ELR (cell line): ENCODE data around the gene SPTBN4.
"Not testable (repeated sequence)": the region's sequence is repeated elsewhere in the genome, so short reads cannot be mapped to it uniquely, and the experiment has no call there.

Source experiments
- DNase-seq: peaks from one replicate; pipeline ENCODE4 v3.0.0-alpha.2; 2015; ENCODE audit warnings: low read depth

Gene SPTBN4

DNA sequence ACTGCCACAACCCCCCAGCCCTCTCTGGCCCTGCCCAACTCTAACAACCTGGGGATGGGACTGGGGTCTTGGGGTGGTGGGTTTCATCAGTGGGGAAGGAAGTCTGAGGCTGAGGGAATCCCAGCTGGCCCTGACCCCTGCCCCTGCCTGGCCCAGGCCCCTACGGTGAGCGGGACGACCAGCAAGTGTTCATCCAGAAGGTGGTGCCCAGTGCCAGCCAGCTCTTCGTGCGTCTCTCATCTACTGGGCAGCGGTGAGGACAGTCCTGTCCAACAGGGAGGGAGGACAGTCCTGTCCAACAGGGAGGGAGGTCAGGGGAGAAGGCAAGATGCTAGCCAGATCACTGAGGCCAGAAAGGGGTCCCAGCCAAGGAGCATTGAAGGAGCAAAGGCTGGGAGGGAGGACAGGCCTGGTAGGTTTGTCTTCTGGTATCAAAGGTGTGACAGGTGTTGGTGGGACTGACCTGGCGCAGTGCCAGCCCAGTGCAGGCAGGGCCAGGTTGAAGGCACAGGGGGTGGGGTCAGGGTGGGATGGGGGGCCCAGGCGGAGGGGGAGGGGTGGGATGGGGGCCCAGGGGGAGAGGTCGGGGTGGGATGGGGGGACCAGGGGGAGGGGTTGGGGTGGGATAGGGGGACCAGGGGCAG lies 122.2 kb downstream of the SPTBN4 start:
- DNase-seq, result no peak

DNA sequence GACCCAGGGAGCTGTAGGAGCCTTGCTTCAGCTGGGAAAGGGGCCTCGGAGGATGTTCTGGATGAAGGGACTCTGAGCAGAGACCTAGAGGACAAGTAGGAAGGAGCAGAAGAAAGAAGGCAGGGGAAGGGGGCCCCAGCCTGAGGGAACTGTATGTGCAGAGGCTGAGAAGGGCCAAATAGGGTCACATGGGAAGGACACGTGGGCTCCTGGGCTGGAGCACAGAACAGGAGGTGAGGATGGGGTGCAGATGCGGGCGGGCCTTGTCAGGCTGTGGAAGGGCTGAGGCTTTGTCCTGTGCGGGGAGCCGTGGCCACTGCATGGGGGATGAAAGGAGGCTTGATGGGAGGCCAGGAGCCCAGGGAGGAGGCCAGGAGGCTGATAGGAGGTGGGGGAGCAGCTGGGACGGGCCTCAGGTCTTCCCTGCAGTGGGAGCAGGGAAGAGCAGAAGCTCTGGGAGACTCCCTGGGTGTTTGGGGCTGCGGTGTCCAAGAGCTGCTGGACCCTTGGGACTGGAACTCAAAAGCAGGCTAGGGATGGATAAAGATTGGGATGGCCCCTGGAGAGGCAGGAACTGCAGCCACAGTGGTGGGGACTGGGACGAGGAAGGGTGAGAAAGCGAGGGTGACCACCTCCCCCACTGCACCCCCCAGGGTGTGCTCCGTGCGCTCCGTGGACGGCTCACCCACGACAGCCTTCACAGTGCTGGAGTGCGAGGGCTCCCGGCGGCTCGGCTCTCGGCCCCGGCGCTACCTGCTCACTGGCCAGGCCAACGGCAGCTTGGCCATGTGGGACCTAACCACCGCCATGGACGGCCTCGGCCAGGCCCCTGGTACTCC lies 123.0 kb downstream of the SPTBN4 start:
- DNase-seq, result no peak

DNA sequence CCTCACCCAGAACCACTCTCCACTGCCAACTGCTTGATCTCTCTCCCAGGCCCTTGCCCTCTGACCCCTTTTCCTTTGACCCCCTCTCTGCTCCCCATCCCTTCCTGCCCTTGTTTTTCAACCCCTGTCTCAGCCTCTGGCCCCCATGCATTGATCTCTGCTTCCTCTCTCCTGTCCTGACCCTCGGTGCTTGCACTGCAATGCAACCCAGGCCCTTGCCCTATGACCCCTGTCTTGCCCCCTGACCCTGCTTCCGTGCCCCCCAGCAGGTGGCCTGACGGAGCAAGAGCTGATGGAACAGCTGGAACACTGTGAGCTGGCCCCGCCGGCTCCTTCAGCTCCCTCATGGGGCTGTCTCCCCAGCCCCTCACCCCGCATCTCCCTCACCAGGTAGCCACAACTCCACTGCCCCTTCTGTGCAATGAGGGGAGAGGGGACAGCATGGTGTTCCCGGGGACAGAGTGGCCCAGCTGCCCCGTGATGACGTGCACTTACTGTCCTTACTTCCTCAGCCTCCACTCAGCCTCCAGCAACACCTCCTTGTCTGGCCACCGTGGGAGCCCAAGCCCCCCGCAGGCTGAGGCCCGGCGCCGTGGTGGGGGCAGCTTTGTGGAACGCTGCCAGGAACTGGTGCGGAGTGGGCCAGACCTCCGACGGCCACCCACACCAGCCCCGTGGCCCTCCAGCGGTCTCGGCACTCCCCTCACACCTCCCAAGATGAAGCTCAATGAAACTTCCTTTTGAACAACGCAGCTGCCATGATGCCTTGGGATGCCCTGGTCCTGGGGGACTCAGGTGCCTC lies 123.9 kb downstream of the SPTBN4 start:
- no peak for DNase-seq

DNA sequence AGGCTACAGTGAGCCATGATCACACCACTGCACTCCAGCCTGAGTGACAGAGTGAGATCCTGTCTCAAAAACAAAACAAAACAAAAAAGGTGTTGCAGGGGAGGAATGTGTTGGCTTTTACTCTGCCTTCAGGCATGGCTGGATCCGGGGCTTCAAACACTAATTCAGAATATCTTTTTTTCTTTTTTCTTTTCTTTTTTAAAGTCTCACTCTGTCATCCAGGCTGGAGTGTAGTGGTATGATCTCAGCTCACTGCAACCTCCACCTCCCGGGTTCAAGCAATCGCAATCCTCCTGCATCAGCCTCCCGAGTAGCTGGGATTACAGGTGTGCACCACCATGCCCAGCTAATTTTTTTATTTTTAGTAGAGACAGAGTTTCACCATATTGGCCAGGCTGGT lies 124.9 kb downstream of the SPTBN4 start:
- not testable (repeated sequence) for DNase-seq

DNA sequence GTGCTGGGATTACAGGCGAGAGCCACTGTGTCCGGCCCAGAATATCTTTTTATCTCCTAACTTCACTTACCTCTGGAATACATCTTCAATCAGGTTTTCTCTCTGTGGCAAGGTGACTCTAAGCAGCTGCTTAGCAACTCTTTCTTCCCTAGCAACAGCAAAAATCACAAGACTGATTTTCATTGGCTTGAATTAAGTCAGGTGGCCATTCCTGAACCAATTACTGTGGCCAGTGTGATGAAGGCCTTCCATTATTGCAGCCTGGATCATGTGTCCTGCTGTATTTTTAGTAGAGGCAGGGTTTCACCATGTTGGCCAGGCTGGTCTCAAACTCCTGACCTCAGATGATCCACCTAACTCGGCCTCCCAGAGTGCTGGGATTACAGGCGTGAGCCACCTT lies 125.4 kb downstream of the SPTBN4 start:
- peak; percentile 81 for DNase-seq

DNA sequence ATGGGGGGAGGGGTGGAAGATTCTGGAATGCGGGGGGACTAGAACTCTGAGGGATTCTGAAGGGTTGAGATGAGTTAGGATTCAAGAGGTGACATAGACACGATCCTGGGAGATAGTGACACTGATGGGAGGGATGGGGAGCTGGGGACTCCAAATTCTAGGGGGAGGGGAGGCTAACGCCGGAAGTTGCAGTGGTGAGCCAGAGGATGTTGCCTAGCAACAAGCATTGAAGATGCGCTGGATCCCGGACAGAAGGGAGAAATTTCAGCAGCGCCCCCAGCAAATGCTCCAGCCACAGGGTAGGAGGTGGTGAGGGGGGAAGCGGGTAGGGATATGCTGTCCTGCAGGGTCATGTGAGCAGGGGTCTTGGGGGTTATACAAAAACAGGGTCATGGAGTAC lies 127.5 kb downstream of the SPTBN4 start:
- DNase-seq, result peak; percentile 18

DNA sequence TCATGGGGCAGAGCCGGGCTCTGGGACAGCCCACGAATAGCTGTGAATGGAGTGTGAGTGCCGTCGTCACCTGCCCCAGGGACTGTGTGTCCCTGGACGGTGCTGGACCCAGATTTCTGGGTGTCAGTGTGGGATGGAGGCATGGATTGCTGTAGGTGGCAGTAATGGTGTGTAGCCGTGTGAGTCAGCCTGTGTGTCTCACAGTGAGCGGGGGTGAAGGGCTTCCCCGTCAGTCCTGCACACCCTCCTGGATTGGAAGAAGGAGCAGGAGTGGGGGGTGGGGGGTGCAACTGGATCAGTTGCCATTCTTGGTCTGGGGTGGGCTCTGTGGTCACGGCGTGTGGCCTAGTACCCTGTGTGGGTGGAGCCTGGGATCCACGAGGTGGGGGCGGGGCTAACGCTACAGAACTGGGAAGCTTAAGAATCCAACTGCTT lies 127.9 kb downstream of the SPTBN4 start:
- peak; percentile 78 for DNase-seq

DNA sequence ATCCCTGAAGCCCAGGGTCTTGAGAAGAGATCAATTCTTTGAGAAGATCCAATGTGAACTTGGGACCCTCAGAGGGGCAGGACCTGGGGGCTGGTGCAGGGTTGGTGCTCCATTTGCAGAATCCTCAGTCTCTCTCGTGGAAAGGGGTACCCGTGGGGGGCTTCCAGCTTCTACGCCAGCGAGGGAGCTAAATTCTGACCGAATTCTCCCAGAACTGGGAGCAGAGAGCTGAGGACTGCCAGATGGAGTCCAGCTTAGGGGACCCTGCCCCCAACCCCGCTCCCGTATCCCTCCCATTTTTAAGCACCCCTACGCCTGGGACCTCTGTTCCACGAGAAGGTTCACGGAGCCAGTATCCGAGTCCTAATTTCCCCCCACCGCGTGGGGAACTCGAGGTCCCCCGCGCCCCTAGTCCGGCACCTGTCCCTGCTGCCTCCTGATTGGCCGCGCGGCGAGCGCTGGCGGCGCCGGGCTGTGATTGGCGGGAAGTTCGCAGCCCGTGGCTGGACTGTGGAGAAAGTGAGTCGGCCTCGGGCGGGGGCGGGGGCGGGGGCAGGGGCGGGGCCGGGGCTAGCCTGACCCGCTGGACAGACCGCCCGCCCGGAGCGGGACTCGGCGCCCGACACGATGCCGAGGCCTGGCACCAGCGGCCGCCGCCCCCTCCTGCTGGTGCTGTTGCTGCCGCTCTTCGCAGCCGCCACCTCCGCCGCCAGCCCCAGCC lies 130.0 kb downstream of the SPTBN4 start:
- peak; percentile 78 for DNase-seq

DNA sequence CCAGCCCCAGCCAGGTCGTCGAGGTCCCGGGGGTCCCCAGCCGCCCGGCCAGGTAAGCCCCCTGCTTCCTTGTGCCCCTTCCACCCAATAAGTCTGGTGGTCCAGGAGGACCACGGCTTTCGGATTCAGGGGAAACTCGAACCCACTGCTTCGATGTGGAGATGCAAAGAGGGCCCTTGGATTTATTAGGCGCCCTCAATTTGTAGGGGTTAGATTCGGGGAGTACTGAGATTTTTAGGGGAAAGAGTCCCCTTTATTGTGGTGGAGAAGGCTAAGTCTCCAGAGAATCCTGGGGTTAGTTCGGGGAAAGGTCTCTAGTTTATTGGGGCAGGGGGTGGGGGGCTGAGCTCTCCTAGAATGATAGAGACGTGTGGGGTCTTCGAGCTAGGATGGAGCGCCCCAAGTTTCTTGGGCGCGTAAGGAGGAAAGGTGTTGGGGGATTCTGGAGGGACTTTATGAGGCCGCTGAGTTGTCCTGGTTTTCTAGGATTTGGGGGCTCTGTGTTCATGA lies 130.6 kb downstream of the SPTBN4 start:
- no peak for DNase-seq

DNA sequence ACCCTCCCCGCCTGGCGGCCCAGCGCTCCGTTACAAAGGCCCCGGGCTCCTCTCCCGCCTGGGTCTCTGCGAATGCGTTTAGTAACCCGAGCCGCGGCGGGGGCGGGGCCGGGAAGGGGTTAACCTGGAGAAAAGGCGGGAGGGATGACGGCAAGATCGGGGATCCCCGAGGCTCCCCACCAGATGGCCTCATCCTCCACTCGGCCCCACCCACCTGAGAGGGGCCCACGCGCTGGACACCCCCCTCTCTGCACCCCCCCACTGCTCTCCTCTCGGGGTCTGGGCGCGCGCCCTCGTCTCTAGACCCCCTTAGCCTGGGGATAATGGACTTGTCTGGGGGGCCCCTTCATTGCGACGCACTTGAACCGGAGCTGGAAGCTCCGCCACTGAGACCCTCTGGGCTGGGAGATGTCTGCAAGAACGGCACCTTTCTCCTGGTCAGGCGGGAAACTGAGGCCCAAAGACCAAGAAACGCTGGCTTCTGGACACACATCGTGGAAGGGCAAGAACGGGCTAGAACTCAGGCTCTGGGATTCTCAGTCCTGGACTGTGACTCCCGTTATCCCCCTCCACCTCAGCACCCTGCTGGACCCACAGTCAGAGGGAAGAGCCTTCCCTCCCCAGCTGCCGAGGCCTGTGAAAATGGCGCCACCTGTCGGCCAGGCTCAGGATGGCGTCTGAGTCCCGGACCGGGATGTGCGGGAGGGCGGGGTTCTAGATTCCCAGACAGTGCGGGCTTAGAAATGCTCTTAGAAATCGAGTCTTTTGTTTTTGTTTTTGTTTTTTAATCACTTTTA lies 131.5 kb downstream of the SPTBN4 start:
- DNase-seq, result peak; percentile 90

DNA sequence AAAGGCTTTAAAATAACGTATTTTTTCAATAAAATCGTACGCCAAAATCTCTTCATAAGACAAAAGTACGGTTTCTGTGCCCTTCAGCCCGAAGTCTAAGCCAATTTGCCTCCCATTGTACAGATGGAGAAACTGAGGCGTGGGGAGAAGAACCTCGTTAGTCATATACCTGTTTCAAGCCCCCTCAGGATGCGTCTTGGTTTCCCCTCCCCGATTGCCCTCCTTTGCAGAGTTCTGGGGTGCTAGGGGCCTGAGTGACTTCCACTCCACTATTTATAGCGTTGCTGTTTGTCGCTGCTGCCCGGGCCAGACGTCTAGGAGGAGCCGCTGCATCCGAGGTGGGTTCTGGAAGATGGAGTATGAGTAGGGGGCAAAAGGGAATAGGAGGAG lies 132.1 kb downstream of the SPTBN4 start:
- no peak for DNase-seq

DNA sequence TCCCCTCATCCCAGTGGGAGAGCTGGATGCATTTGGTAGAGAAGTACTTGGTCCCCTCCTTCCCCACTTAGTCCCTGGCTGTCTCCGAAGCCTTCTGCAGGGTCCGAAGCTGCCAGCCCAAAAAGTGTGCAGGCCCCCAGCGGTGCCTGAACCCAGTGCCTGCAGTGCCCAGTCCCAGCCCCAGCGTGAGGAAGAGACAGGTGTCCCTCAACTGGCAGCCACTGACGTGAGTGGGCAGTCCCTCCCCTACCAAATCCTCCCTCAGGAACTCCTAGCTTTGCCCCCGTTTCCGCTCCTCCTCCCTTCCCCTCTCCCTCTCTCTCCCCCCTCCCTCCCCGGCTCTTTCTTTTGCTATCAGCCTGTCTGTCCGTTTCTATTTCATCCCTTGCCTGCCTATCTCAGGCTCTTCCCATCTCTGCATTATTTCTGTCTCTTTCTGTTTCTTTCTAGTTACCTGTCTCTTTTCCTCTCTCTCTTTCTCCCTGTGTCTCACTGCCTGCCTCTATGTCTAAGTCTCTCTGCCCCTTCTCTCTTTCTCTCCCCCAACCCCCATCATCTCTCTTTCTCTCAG lies 132.6 kb downstream of the SPTBN4 start:
- peak; percentile 22 for DNase-seq

DNA sequence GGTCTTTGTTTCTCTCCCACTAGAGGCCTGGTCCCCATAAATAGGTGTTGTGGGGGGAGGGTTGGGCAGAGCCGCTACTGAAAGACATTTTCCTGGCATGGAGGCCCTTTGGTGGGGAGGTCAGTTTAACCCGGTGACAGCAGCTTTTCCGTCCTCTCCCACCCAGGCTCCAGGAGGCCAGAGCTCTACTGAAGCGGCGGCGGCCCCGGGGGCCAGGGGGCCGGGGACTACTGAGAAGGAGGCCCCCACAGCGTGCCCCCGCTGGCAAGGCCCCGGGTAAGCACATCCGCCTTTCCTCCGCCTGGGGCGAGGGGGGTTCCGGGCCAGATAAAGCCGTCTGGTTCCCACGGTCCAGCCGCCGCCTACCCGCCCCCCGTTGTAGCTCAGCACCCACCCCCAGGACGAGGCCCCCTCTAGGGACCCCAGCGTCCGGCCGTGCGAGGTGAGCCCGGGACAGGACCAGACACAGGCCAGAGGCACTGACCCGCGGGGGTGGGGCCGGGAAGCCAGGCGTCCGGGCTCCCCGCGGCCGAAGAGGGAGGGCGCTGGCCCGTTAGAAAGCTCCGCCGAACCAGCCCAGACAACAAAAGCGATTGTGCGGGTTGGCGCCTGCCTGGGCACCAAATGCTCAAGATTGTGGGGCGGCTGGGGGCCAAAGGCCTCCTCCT lies 133.2 kb downstream of the SPTBN4 start:
- DNase-seq, result no peak

DNA sequence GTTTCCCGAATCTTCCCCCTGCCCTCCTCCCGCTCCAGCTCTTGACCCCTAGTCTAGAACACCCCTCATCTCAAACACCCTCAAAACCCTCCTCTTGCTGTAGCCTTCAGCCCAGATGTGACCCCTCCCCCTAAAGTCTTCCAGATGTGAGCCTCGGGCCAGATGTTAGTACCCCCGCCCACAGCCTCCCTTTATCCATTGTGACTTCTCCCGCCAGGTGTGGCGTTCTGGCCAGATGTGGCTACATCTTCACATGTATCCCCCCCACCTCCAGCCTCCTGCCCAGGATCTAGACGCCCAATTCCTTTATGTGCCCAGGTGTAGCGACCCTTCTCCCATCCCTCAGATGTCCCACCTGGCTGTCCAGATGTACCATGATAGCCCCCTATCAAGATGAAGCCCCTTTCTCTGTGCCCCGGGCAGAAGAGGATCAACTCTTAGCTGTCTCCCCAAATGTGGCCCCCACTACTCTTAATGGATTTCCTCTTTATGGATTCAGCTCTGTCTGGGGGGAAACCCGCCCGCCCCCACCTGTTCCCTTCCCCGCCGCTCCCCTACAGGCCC lies 133.9 kb downstream of the SPTBN4 start:
- no peak for DNase-seq

DNA sequence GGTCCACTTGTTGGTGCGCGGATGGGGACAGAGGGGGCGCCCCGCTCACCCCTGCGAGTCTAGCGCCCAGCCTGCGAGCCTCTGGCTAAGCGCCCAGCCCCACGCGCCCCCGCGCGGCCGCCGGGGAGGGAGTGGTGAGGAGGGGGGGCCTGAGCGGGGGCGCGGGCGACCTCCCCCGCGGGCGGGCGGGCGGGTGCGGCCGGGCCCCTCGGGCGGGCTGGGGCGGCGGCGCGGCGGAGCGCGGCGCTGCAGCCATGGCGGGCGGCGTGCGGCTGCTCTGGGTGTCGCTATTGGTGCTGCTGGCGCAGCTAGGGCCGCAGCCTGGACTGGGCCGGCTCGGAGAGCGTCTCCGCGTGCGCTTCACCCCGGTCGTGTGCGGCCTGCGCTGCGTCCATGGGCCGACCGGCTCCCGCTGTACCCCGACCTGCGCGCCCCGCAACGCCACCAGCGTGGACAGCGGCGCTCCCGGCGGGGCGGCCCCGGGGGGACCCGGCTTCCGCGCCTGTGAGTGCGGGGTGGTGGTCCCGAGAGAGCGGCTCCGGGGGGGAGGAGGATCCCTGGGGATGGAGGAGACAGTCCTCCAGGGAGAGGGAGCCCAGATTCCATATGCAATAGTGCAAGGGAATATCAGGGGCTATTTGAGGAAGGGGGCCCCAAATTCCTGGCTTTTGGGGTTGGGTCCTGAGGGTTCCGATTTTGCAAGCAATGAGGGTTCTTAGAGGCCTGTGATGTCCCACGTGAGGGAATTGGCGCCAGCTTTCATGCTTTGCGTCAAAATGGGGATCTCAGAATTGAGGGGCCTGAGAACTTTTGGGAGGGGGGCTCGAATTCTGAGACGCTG lies 134.6 kb downstream of the SPTBN4 start, which contains the start of gene LTBP4:
Gene LTBP4, plus strand, starts transcription at position 236 of the 841 bp plus-strand sequence. Its CDS starts 19 bp downstream, at position 255.
- peak; percentile 60 for DNase-seq

DNA sequence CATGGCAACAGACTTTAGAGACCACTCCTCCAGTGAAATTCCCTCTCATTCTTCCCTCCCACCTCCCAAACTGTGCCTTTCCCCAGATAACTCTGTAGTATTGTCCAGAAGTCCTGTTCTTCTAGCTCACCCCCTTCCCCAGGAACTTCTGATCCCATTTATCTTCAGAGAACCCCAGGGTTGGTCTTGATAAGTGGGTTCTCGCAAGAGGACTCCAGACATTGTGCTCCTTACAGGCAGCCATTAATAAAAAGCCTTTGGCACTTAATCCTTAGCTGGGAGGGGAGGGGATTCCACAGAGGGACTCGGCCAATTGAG lies 136.2 kb downstream of the SPTBN4 start:
- DNase-seq, result no peak

DNA sequence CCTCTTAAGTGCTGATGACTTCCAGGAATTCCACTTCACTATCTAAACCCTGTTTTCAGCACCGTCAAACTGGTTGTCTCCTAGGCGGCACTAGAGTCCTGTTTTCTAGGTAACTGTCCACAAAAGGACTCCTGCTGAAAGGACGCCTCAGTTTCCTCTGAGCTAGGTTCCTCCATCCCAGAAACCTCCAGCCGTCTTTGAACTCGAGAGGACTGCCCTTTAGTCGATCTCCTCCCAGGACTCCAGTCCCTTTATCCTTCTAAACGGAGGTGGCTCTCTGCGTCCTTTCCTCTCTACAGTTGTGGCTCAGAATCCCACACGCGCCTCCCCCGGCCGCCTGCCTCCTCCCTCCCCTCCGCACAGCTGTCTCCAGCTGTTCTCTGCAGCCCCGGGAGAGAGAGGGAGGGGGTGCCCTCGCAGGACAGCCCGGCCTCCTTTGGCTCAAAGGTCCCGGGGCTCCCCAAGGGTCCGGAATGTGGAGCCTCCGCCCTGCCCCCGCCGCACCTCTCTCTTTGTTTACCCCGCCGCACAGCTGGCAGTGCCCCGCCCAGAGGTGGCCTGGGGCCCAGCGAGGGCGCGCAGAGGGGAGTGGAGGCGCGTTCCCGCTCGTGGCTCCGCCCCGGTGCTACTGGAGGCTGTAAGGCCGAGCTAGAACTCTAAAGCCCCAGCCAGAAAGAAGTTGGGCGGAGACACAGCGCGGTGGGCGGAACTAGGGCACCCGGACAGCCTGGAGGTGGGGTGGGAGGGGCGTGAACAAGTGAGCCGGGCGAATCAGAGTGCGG lies 136.8 kb downstream of the SPTBN4 start:
- peak; percentile 93 for DNase-seq

DNA sequence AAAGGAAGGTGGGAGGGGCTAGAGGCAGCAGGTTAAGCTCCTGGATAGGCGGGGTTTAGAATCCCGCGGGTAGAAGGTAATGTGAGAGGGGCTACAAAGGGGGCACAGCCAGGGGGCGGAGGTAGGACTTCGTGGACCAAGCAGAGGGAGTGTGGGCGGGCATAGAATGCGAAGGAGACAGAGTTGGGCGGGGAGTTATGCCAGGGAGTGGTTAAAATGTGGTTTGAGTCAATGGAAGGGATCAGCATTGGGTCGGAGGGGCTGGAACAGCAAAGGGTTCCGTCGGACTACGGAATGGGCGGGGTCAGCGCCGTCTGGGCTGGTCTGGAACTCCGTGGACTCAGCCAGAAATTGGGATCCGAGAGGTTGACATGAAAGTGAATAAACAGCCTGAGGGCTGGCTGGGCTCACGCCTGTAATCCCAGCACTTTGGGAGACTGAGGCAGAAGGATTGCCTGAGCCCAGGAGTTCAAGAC lies 137.4 kb downstream of the SPTBN4 start:
- DNase-seq, result no peak
